ENCODE results near the gene AGBL4.

Gene AGBL4

GRCh38 chr1:48500541-48501450 lies 1523.0 kb downstream of the AGBL4 start:
- no peak for DNase-seq

DNA sequence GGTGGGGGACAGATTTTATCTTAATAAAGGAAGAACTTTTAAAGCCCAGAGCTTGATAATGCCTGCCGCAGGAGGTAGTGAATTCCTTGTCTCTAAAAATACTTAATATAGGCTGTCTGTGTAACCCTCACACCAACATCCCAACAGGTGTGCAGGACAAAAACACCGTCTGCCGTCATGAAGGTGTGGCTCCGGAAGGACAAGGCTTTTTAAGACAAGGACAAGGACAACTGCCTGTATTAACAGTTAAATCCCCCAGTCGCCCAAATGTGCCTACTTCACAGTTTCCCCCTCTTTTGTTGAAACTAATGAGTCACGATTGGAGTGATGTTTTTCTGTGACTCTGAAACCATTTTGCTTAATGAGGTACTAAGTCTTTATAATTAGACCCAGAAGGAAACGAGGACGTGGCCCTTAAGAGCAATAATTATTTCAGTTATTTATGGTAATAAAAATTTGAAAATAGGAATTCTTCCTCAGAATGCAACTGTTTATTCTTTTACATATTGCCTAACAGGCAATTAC lies 1524.5 kb downstream of the AGBL4 start:
- DNase-seq, result no peak

DNA sequence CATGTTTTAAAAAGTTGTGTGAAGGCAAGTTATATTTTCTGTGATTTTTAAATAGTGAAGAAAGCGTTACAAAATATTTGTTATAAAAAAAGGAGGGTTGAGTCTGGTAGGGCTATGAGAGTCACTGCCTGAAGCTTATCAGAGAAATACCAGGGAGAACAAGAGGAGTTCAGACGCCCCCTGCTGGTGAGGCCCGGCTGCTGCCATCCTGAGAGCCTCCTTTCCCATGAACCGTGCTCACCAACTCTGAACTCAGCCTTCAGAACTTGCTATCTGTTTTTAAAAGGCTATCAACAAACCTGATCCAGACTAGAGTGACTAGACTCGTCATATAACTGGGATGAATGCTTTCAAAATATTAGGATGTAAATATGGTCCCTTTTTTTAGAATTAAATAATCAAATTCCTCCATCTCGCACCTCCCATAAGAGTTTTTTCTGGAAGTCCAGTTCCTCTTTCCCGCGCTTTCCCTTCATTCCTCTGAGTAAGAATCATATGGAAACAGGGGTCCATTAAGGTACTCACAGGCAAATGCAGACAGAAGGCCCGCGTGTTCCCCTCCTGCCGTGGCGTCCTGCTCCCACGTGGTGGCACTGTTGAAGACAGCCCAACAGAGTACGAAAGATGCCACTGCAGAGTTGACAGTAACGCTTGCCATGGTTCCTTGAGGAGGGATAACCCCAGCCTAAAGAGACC lies 1525.5 kb downstream of the AGBL4 start:
- peak; percentile 47 for DNase-seq

DNA sequence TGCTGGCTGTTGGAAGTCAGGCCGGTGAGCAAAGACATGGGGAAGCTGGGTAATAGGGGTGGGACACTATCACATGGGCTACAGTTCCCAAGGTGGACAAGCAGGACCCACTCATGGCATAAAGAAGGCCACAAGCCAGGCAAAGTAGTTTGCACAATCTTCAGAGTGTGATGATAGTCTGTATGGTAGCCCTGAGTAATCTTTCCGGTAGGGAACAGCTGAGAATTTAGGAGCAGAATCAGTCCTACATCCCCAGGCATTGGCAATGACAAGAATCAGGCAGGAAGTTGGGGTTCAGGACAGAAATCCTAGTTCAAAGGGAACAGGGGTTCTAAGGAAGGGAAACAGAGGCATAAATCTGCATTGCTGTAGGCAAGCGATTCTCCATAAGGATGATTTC lies 1527.8 kb downstream of the AGBL4 start:
- no peak for DNase-seq

DNA sequence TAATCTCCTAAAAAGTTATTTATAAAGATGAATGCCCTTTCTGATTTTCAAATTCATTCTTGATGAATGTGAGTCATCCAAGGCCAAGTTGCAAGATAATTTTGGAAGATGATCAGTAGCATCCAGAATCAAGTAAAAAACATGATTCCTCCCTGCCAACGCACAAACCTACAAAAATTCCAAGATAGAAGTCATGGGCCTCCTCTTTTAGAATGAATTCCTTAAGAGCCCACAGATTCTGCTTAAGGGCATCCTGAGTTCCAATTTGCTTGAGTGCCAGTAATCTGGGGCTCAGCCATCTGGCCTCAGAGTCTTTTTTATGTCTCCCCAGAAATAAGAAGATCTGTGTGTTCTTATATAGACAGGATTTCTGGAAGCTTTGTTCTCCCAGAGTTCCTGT lies 1528.6 kb downstream of the AGBL4 start:
- no peak for DNase-seq

- no peak for DNase-seq
Measured at GRCh38 chr1:48493970-48494769, 1529.6 kb downstream of the AGBL4 start.

GRCh38 chr1:48493041-48493440 lies 1530.7 kb downstream of the AGBL4 start:
- DNase-seq, result no peak

DNA sequence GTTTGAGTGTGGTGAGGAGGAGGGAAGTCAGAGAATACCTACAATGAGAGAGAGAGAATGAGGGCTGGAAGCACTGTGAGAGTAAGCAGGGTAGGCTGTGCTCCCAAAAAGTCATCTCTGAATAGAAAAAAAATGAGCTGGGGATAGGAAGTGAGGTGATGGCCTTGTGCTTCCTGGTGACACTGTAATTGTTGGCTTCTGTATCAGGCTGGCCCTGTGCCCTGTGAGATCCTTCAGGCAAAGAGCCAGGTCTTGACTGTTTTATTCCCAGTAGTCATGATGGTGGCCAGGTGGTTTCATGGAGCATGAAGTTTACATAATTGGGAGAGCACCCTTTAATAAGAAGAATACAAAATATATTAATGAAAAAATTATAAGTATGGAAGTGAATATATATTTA lies 1531.4 kb downstream of the AGBL4 start:
- DNase-seq, result no peak

DNA sequence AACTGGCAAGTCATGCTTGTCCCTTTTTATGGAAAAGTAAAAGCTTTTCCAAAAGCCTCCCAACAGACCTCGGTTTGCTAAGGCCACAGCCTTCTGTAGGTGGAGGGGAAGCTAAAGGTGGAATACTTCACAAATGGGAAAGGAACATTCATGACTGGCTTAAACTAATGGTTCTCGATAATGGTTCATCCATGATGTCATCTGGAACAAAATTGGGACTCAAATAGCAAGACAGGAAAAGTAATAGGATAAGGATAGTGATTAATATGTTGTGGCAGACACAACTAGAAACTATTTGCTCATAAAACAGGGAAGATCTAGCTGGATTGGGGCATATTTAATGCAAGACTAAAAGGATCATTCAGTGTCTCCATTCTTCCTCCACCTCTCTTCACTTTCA lies 1535.0 kb downstream of the AGBL4 start:
- DNase-seq, result no peak

Measured in MV-4-11 (cell line).